Measurements from ENCODE around the gene CEP95.
A peak's percentile ranks its signal among the peaks of the same experiment; 100 is the strongest.

The CEP95 gene

DNA sequence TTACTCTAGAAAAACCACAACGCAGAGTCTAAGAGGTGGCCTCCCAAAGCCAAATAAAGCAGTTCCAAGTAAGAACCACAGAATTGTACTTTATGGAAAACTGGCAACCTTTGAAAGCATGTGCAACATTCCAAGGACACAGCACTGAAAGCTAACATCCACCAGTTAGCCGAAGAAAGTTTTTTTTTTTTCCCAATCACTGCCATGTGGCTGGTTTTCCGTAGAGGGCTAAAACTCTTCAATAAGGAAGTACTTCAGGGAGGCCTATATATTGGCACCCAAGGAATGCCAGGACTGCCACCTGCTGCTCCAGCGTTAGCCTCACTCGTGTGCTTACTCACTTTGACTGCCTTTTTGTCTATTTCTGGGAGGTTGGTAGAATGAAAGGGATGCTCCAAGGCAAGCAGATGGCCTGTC, 25.2 kb downstream of the CEP95 start:
- TF ChIP-seq, protein P1, sequence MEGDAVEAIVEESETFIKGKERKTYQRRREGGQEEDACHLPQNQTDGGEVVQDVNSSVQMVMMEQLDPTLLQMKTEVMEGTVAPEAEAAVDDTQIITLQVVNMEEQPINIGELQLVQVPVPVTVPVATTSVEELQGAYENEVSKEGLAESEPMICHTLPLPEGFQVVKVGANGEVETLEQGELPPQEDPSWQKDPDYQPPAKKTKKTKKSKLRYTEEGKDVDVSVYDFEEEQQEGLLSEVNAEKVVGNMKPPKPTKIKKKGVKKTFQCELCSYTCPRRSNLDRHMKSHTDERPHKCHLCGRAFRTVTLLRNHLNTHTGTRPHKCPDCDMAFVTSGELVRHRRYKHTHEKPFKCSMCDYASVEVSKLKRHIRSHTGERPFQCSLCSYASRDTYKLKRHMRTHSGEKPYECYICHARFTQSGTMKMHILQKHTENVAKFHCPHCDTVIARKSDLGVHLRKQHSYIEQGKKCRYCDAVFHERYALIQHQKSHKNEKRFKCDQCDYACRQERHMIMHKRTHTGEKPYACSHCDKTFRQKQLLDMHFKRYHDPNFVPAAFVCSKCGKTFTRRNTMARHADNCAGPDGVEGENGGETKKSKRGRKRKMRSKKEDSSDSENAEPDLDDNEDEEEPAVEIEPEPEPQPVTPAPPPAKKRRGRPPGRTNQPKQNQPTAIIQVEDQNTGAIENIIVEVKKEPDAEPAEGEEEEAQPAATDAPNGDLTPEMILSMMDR (IDR thresholded peaks at IDR 0.05; ENCODE audit: low read length, missing control alignments) = no peak
- no peak for DNase-seq (ENCODE audit: low read depth)
- H3K4me3 ChIP-seq (replicated peaks; ENCODE audit: low read depth, low read length) = no peak overlapping the region

DNA sequence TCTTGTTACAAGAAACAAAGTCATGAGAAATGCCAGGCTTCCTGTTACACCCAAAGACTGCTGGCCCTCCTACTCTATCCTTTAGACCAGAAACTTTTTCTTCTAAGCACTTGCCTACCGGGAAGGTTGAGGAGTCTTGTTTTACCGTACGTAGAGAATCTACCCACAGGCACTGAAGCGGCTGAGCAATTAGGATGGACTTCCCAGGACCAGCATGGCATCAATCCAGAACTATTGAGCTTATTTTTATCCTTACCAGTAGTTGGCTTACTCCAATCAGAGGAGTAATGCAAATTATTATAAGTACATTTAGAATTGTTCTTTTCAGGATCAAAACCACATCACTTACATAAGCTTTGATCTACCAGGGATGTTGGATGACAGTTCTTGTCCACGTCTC, 25.6 kb downstream of the CEP95 start:
- no peak overlapping the region for H3K4me3 ChIP-seq (replicated peaks; ENCODE audit: low read depth, low read length)
- DNase-seq (ENCODE audit: low read depth) = no peak
- TF ChIP-seq, protein P1 (IDR thresholded peaks at IDR 0.05; ENCODE audit: low read length, missing control alignments) = no peak

DNA sequence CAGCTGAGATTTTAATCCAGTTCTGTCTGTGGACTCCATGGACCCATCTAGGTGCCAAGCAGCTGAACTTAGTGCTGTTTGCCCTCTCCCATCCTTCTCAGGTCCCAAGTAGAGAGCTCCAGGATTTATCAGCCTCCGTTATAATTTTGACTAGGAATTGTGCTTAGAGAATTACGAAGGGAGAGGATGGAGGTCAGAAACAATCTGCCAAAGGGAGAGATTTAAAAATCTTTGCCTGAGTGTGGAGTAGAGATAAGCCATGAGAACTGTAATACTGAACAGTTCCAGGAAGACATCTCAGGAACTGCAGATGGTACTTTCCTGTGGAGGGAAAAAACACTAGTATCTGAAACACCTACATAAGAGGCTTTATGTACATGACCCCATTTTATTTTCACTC, 27.0 kb downstream of the CEP95 start:
- TF ChIP-seq, protein P1 (IDR thresholded peaks at IDR 0.05; ENCODE audit: low read length, missing control alignments) = no peak

DNA sequence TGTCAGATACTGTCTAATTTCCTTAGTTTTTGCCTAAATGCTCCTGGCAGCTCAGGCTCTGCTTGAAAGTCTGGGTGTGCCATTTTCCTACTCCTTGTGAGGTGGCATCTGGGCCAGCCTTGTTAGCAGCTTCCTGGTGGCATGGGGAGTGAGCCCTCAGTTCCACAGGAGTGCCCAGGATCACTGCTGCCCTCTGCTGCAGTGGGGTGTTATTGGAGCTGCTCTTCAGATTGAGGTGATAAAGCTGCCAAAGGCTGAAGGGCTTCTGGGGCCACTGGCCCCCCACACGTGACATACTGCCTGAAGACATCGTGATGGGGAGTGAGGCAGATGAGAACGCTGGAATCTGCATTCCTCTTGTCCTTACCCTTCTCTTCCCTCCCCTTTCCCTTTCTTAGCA, 27.4 kb downstream of the CEP95 start:
- TF ChIP-seq, protein P1 (IDR thresholded peaks at IDR 0.05; ENCODE audit: low read length, missing control alignments) = peak; percentile 16
- no peak overlapping the region for H3K4me3 ChIP-seq (replicated peaks; ENCODE audit: low read depth, low read length)
- DNase-seq (ENCODE audit: low read depth) = no peak

More for the DNA sequence above, 27.0 kb downstream of the CEP95 start:
- H3K4me3 ChIP-seq (replicated peaks; ENCODE audit: low read depth, low read length) = no peak overlapping the region
- DNase-seq (ENCODE audit: low read depth) = no peak

DNA sequence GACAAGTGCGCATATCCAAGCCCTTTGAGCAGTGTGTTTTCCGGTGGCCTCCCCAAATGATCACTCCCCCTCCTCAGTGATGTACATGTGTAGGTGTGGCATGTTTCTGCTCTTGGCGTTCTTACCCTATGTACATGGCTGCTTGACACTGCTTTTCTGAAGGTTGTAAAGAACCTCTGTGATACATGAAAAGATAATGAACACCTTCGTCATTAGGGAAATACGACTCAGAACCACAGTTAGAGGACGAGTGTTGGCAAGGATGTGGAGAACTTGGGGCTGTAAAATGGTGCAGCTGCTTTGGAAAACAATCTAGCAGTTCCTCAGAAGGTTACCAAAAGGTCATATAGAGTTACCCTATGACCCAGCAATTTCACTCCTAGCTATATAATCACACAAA, 28.6 kb downstream of the CEP95 start:
- TF ChIP-seq, protein P1 (IDR thresholded peaks at IDR 0.05; ENCODE audit: low read length, missing control alignments) = no peak
- DNase-seq (ENCODE audit: low read depth) = no peak
- no peak overlapping the region for H3K4me3 ChIP-seq (replicated peaks; ENCODE audit: low read depth, low read length)

DNA sequence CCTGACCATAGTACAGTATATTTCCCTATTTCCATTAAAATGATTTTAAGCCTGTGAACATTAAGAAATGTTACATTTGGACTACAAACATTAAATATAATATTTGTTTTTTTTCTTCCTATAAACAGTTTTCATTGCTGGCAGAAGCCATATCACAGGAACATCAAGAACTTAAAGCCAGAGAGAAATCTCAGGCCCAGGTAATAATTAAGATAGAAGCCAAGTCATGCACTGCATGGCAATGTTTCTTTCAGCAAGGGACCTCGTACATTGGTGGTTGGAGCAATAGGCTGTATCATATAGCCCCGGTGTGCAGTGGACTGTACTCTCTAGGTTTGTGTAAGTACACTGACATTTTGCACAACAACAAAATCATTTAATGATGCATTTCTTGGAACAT, 30.1 kb downstream of the CEP95 start:
- no peak overlapping the region for H3K4me3 ChIP-seq (replicated peaks; ENCODE audit: low read depth, low read length)
- DNase-seq (ENCODE audit: low read depth) = no peak
- TF ChIP-seq, protein P1 (IDR thresholded peaks at IDR 0.05; ENCODE audit: low read length, missing control alignments) = no peak

DNA sequence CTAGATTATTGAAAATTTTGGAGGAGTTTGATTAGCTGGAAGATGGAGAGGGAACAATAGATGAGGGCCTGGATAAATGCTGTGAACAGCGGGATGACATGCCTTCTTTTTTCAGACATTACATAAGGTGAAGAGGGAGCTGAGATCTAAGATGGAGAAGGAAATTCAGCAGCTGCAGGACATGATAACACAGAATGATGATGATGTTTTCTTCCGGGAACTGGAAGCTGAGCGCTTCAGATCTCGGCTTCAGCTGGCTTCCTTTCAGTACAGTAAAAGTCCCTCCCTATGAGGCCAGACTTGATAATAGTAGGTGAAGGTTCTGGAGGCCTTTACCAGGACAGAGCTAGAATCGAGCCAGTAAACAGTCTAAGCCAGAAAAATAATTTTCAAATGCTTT, 30.7 kb downstream of the CEP95 start:
- TF ChIP-seq, protein P1 (IDR thresholded peaks at IDR 0.05; ENCODE audit: low read length, missing control alignments) = no peak
- no peak overlapping the region for H3K4me3 ChIP-seq (replicated peaks; ENCODE audit: low read depth, low read length)
- peak; percentile 13 for DNase-seq (ENCODE audit: low read depth)

Measured in fibroblast of pulmonary artery (primary cell).